Keratinocyte (primary cell): ENCODE measurements around the gene NARS2. TPM values are rescaled to one million over a fixed set of nuclear protein-coding genes. Genes with fewer than 3 reads are reported as not detected.
"Not testable (repeated sequence)": the region's sequence is repeated elsewhere in the genome, so short reads cannot be mapped to it uniquely, and the experiment has no call there.

ENCODE experiments used
- DNase-seq: peaks from one replicate; pipeline ENCODE4 v3.0.0-alpha.2; 2011; ENCODE audit warnings: low read depth, missing footprints, low spot score
- FAIRE-seq: peaks from 2 replicates; lab custom pipeline; 2011; peaks lifted over from hg19 to GRCh38; lab: Jason Lieb, UNC
- H2AFZ ChIP-seq: 2 replicates; pipeline ENCODE4 v1.6.0; 2012; ENCODE audit warnings: low read length, control low read depth, inconsistent platforms; ENCODE audit not compliant: control insufficient read depth
- H3K27ac ChIP-seq: 2 replicates; pipeline ENCODE4 v1.5.1; 2011; ENCODE audit warnings: low read length; ENCODE audit not compliant: control insufficient read depth, insufficient read depth
- H3K27me3 ChIP-seq: 3 replicates; pipeline ENCODE4 v1.6.0; 2011; ENCODE audit warnings: low read length; ENCODE audit not compliant: control insufficient read depth, insufficient read depth; ENCODE audit errors: extremely low read depth
- H3K36me3 ChIP-seq, 2 experiments: 2 replicates in 1 of 2; 3 replicates in 1 of 2; pipeline ENCODE4 v1.5.1; 2011; ENCODE audit warnings: low read length in 2 of 2, mild to moderate bottlenecking in 1 of 2; ENCODE audit not compliant: control insufficient read depth in 2 of 2, insufficient read depth in 2 of 2; ENCODE audit errors: extremely low read depth in 1 of 2
- H3K4me1 ChIP-seq: 3 replicates; pipeline ENCODE4 v1.5.1; 2011; ENCODE audit warnings: low read length; ENCODE audit not compliant: control insufficient read depth, insufficient read depth; ENCODE audit errors: extremely low read depth
- H3K4me2 ChIP-seq: 3 replicates; pipeline ENCODE4 v1.6.0; 2011; ENCODE audit warnings: low read depth, low read length; ENCODE audit not compliant: control insufficient read depth, insufficient read depth; ENCODE audit errors: extremely low read depth
- H3K4me3 ChIP-seq, 3 experiments: fragments of 200-600 bp in 1 of 3; sonication (generic) in 1 of 3; 2 replicates in 2 of 3; 3 replicates in 1 of 3; pipeline ENCODE4 v1.5.1; 2011 to 2016; ENCODE audit warnings: low read length in 3 of 3, mild to moderate bottlenecking in 3 of 3, control low read depth in 2 of 3, inconsistent platforms in 1 of 3, low read depth in 1 of 3, mixed read lengths in 1 of 3, mixed run types in 1 of 3, moderate library complexity in 1 of 3; ENCODE audit not compliant: control insufficient read depth in 2 of 3, insufficient read depth in 2 of 3; ENCODE audit errors: extremely low read depth in 1 of 3
- H3K79me2 ChIP-seq: 2 replicates; pipeline ENCODE4 v1.6.0; 2012; ENCODE audit warnings: low read length; ENCODE audit not compliant: control insufficient read depth, insufficient read depth
- H3K9ac ChIP-seq: 3 replicates; pipeline ENCODE4 v1.6.0; 2011; ENCODE audit warnings: low read length; ENCODE audit not compliant: control insufficient read depth, insufficient read depth; ENCODE audit errors: extremely low read depth
- H3K9me1 ChIP-seq: 3 replicates; pipeline ENCODE4 v1.6.0; 2011; ENCODE audit warnings: low read length; ENCODE audit not compliant: control insufficient read depth, insufficient read depth; ENCODE audit errors: extremely low read depth
- H3K9me3 ChIP-seq: 2 replicates; pipeline ENCODE4 v1.5.1; 2012; ENCODE audit warnings: low read depth, low read length; ENCODE audit not compliant: control insufficient read depth
- H4K20me1 ChIP-seq: 3 replicates; pipeline ENCODE4 v1.6.0; 2011; ENCODE audit warnings: low read length; ENCODE audit not compliant: control insufficient read depth, insufficient read depth; ENCODE audit errors: extremely low read depth
- CTCF ChIP-seq, 3 experiments: IDR thresholded peaks in 1 of 3; conservative IDR thresholded peaks in 1 of 3; optimal IDR thresholded peaks in 1 of 3; 2 replicates in 2 of 3; 3 replicates in 1 of 3; pipeline versions ENCODE3 to v1.5.1; 2011; ENCODE audit warnings: low read length in 3 of 3, mild to moderate bottlenecking in 3 of 3, moderate library complexity in 2 of 3, control low read depth in 1 of 3, inconsistent platforms in 1 of 3; ENCODE audit not compliant: insufficient read depth in 2 of 3; ENCODE audit errors: extremely low read depth in 1 of 3
- EZH2 ChIP-seq: IDR thresholded peaks from one replicate; pipeline ENCODE4 v1.6.1; 2012; ENCODE audit warnings: inconsistent platforms, mild to moderate bottlenecking, low read length, moderate library complexity
- dilution Hi-C: fragments of 300-500 bp; cut with MboI; formaldehyde crosslinking; loops from one replicate; pipeline ENCODE4 v1.7.0; 2020; ENCODE audit warnings: low sequenced_read_pairs; ENCODE audit not compliant: extremely low pct_ligation_motif_present
- polyA plus RNA-seq, 5 experiments: library from polyadenylated mRNA; depleted of rRNA in 3 of 5; stranded (reverse) in 3 of 5; stranded (forward) in 1 of 5; unstranded in 1 of 5; fragments of >200 nt; gene quantifications; 1 replicate in 1 of 5; 2 replicates in 3 of 5; 3 replicates in 1 of 5; pipeline versions ENCODE4 v1.2.1 to v1.2.3, GENCODE V29; 2011 to 2012; ENCODE audit warnings: missing spikeins in 2 of 5, low read depth in 1 of 5, low replicate concordance in 1 of 5

Gene NARS2
- polyA plus RNA-seq, 1 donor (not counting 4 experiments of a cell fraction or from before 2014, with no cell fraction given) = 28.8 TPM

GRCh38 chr11:78613378-78613813 lies 38.7 kb upstream of the NARS2 start:
- no peaks in the 10 kb centered on the region for H3K79me2 ChIP-seq
- DNase-seq (no peak), FAIRE-seq (no peak)
- no peaks in the 10 kb centered on the region for H3K4me1 ChIP-seq
- no peaks in the 10 kb centered on the region for H4K20me1 ChIP-seq
- dilution Hi-C loops = no loop called here
- no peak overlapping the region for H2AFZ ChIP-seq
- H3K9me1 ChIP-seq = no peaks in the 10 kb centered on the region
- no peak overlapping the region for H3K9ac ChIP-seq
- no peaks in the 10 kb centered on the region for H3K9me3 ChIP-seq
- H3K4me3 ChIP-seq = no peak overlapping the region
- TF ChIP-seq CTCF (optimal IDR thresholded peaks at IDR 0.05 in 1 of 3, IDR thresholded peaks at IDR 0.05 in 1 of 3, conservative IDR thresholded peaks at IDR 0.05 in 1 of 3; ENCODE audit: extremely low read depth in 1 of 3, insufficient read depth in 2 of 3, low read length in 3 of 3) = no peak
- no peak overlapping the region for H3K27ac ChIP-seq
- H3K27me3 ChIP-seq = no peaks in the 10 kb centered on the region
- no peaks in the 10 kb centered on the region for H3K36me3 ChIP-seq
- no peak overlapping the region for H3K4me2 ChIP-seq

GRCh38 chr11:78612721-78613377 lies 38.2 kb upstream of the NARS2 start:
- Histone ChIP-seq H3K4me1 (no peaks in the 10 kb centered on the region), H3K36me3 (no peaks in the 10 kb centered on the region), H3K4me2 (no peak overlapping the region), H4K20me1 (no peaks in the 10 kb centered on the region), H3K9me1 (no peaks in the 10 kb centered on the region), H2AFZ (no peak overlapping the region), H3K4me3 (no peak overlapping the region), H3K27ac (no peak overlapping the region), H3K9ac (no peak overlapping the region), H3K9me3 (no peaks in the 10 kb centered on the region), H3K79me2 (no peaks in the 10 kb centered on the region), H3K27me3 (no peaks in the 10 kb centered on the region)
- TF ChIP-seq CTCF (optimal IDR thresholded peaks at IDR 0.05 in 1 of 3, IDR thresholded peaks at IDR 0.05 in 1 of 3, conservative IDR thresholded peaks at IDR 0.05 in 1 of 3; ENCODE audit: extremely low read depth in 1 of 3, insufficient read depth in 2 of 3, low read length in 3 of 3) = no peak
- TF ChIP-seq EZH2 = no peak
- dilution Hi-C loops = no loop called here
- FAIRE-seq = no peak
- no peak for DNase-seq

DNA sequence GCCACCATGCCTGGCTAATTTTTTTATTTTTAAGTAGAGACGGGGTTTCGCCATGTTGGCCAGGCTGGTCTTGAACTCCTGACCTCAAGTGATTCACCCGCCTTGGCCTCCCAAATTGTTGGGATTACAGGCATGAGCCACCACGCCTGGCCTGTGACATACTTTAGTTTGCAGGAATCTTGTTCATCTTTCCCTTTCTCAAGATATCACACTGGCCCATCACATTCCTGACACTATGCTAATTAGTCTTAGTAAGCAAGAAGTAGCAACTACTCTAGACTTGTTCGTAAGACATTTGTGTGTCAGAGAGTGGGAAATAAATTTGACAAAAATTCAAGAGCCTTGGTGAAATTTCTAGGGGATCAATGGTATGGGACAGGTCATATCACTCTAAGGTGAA lies 34.7 kb upstream of the NARS2 start:
- dilution Hi-C loops, H3K9me1 ChIP-seq, DNase-seq, H2AFZ ChIP-seq, H3K9me3 ChIP-seq, H4K20me1 ChIP-seq, H3K27me3 ChIP-seq, H3K27ac ChIP-seq, H3K4me2 ChIP-seq, H3K9ac ChIP-seq, H3K79me2 ChIP-seq, H3K36me3 ChIP-seq, H3K4me3 ChIP-seq, FAIRE-seq: not testable (repeated sequence)
- H3K4me1 ChIP-seq = peaks cover 14% of the 10 kb centered on the region
